C4-2B (cell line): ENCODE results near the gene BABAM2.

ENCODE experiments used
- CTCF ChIP-seq: fragments of 450-650 bp; conservative IDR thresholded peaks from 2 replicates; pipeline ENCODE4 v1.5.1; 2017; ENCODE audit warnings: mild to moderate bottlenecking
- ZFX ChIP-seq: fragments of 450-650 bp; IDR thresholded peaks from 2 replicates; pipeline ENCODE4 v1.6.1; 2017

GRCh38 chr2:28286678-28287077 is 396.1 kb downstream of the BABAM2 start:
- TF ChIP-seq CTCF (no peak), ZFX (no peak)
